ENCODE data around the gene HLA-DPA1. TPM values are rescaled to one million over a fixed set of nuclear protein-coding genes. Genes with fewer than 3 reads are reported as not detected.
"Not testable (repeated sequence)": the region's sequence is repeated elsewhere in the genome, so short reads cannot be mapped to it uniquely, and the experiment has no call there.

The HLA-DPA1 gene
- total RNA-seq, 4 donors from 2014 or later = 20.4 to 211 (median 137) TPM

DNA sequence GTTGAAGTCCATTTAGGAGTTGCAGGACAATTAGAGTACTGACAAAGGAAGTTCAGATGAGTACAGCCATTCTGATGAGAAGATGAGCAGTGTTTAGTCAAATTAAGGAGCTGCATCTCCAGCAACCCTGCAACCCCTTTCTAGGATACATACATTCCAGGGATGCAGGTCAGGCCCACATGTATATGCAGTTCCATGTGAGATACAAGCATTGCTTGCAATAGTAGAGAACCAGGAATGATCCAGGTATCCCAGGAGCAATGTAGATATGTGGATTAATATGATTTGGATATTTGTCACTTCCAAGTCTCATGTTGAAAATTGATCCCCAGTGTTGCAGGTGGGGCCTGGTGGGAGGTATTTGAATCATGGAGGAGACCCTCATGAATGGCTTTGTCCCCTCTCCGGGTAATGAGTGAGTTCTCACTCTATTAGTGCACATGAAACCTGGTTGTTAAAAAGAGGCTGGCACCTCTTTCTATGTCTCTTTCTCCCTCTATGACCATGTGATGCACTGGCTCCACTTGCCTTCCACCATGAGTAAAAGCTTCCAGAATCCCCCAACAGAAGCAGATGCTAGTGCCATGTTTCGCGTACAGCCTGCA lies 6.4 kb downstream of the HLA-DPA1 start:
- DNase-seq (ENCODE audit: low spot score) (no peak), ATAC-seq (ENCODE audit: low FRiP score) (no peak)
- TF ChIP-seq, protein P1, sequence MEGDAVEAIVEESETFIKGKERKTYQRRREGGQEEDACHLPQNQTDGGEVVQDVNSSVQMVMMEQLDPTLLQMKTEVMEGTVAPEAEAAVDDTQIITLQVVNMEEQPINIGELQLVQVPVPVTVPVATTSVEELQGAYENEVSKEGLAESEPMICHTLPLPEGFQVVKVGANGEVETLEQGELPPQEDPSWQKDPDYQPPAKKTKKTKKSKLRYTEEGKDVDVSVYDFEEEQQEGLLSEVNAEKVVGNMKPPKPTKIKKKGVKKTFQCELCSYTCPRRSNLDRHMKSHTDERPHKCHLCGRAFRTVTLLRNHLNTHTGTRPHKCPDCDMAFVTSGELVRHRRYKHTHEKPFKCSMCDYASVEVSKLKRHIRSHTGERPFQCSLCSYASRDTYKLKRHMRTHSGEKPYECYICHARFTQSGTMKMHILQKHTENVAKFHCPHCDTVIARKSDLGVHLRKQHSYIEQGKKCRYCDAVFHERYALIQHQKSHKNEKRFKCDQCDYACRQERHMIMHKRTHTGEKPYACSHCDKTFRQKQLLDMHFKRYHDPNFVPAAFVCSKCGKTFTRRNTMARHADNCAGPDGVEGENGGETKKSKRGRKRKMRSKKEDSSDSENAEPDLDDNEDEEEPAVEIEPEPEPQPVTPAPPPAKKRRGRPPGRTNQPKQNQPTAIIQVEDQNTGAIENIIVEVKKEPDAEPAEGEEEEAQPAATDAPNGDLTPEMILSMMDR (IDR thresholded peaks at IDR 0.05) = no peak

DNA sequence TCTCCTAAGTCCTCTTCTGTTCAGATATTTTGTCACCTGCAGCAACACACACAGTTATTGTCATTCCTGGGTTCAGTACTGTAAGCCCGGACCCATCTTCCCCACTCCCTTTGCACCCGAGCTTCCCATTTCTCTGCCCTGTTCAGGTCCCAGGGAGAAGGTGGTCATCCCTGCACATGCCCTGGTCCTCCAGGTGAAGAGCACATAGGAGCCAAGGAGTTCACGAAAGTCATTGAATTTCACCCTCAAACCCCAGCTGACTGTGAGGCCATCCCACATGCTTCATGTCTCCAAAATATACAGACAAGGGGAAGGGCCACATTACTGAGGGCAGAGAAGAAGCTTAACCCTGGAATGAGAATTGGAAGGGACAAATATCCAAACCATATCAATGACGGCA lies 8.1 kb downstream of the HLA-DPA1 start:
- ATAC-seq (ENCODE audit: low FRiP score) (no peak), DNase-seq (ENCODE audit: low spot score) (no peak)
- TF ChIP-seq, protein P1 (IDR thresholded peaks at IDR 0.05) = no peak

DNA sequence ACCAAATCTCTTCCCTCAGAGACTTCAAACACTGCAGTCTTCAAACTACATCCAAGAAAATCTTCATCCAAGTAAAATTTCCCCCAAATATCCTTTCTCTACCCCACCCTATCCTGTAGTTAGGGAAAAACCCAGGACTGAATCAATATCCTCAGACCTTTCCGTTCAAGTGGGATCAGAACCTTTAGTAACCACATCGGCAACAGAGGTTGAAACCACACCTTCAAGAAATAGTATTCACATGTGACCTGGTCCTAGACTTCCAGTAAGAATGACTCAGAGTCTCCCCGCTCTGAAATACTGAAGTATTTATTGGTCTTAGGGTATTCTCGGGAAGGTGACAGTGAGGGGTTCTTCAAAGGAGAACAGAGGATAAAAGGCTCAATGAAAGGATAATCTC lies 8.7 kb downstream of the HLA-DPA1 start:
- TF ChIP-seq, protein P1 (IDR thresholded peaks at IDR 0.05) = no peak
- ATAC-seq (ENCODE audit: low FRiP score) = no peak
- DNase-seq (ENCODE audit: low spot score) = no peak

DNA sequence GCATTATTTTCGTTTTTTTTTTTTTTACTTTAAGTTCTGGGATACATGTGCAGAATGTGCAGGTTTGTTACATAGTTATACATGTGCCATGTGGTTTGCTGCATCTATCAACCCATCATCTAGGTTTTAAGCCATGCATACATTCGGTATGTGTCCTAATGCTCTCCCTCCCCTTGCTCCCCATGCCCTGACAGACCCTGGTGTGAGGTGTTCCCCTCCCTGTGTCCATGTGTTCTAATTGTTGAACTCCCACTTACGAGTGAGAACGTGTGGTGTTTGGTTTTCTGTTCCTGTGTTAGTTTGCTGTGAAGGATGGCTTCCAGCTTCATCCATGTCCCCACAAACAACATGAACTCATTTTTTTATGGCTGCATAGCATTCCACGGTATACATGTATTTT lies 10.0 kb downstream of the HLA-DPA1 start:
- not testable (repeated sequence) for ATAC-seq (ENCODE audit: low FRiP score); DNase-seq (ENCODE audit: low spot score)

DNA sequence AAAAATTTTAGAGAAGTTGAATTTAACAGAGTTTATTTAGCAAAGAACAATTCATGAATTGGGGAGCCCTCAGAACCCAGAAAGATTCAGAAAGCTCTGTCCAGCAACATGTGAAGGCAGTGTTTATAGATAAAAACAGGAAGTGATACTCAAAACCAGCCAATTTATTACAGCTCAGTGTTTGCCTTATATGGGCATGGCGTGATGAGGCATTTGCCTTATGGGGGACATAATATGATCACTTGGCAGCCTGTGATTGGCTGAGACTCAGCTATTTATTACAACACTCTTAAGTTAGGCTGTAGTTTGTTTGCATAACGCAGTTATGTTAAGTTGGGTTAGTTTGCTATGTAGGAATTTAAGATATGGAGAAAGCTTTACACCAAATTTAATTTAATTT lies 11.5 kb downstream of the HLA-DPA1 start:
- ATAC-seq (ENCODE audit: low FRiP score) = no peak
- no peak for DNase-seq (ENCODE audit: low spot score)
- TF ChIP-seq, protein P1 (IDR thresholded peaks at IDR 0.05) = no peak

DNA sequence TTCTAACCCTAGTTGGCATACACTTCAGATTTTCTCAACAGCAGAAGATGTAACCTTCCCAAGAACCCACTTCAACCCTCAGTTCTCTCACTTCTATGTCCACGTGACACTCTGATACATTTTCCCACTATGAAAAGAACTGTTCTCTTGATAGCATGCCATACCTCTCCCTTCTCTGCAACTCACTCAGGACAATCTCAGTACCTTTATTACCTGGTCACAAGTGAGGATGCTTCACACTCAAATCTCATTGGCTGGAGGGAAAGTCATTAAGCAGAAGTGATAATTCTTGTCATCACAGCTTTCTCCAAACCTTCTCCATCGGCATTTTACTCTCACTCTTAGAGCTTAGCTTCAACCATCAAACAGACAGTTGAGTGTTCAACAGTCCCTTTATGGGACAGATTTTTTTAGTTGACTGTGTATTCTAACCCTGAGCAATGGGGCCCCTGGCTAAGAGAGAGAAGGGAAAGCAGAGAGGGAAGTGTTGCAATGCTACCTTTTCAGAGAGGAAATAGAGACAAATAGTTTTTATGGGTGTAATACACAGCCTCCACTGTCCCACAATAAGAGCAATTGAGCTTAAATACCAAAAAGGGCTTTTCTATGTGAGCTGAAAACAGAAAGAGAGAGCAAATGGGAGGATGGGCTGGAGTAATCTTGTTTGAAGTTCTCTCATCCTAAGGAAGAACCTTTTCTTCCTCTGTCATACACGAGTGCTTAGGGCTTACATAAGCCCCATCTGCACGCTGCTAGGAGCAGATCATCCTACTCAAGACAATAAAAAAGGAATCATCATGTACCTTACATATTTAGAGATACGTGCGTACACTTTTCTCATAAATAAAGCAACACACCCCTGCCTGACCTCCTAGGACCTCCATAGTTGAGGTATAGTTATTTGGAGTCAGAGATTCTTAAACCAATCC lies 16.0 kb downstream of the HLA-DPA1 start:
- ATAC-seq (ENCODE audit: low FRiP score) = no peak
- TF ChIP-seq, protein P1 (IDR thresholded peaks at IDR 0.05) = no peak
- DNase-seq (ENCODE audit: low spot score) = no peak

DNA sequence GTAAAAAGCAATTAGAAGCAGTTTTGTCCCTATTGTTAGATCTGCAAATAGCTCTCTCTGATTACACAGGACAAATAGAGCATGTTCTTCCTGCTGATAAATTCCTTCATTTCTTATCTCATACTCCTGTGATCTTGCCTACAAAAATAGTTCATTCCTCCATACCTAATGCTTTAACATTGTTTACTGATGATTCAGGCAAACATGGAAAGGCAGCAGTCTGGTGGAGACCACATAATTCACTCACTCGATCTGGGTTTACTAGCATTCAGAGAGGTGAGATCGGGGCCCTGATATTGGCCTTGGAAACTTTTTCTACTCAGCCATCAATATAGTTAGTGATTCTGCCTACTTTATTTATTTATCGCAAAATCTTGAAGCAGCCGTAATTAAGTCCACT lies 20.2 kb downstream of the HLA-DPA1 start:
- ATAC-seq (ENCODE audit: low FRiP score) = no peak
- TF ChIP-seq, protein P1 (IDR thresholded peaks at IDR 0.05) = no peak
- no peak for DNase-seq (ENCODE audit: low spot score)

All from omental fat pad (tissue), 4 donors.